HFF-Myc (cell line): ENCODE results near the gene GSG1L.

Experiments used
- DNase-seq: peaks from one replicate; pipeline ENCODE4 v3.0.0-alpha.2; 2011; ENCODE audit warnings: low read depth; ENCODE audit errors: extremely low read depth
- H3K4me3 ChIP-seq: replicated peaks from 2 replicates; pipeline ENCODE4 v1.5.1; 2011; ENCODE audit warnings: low read depth, mild to moderate bottlenecking, control low read depth, low read length
- CTCF ChIP-seq: IDR thresholded peaks from 2 replicates; pipeline ENCODE4 v1.5.1; 2012; ENCODE audit warnings: mild to moderate bottlenecking, low read depth, low read length, control low read depth; ENCODE audit errors: missing control alignments

GSG1L gene

GRCh38 chr16:27978876-27979275 is 84.6 kb downstream of the GSG1L start:
- no peak for DNase-seq
- no peak overlapping the region for H3K4me3 ChIP-seq
- TF ChIP-seq CTCF = no peak

GRCh38 chr16:27977966-27978365 is 85.5 kb downstream of the GSG1L start:
- no peak for TF ChIP-seq CTCF
- DNase-seq = no peak
- H3K4me3 ChIP-seq = no peak overlapping the region

- TF ChIP-seq CTCF = no peak
Measured at GRCh38 chr16:27976990-27977389, 86.5 kb downstream of the GSG1L start.

GRCh38 chr16:27974896-27975540 is 88.5 kb downstream of the GSG1L start:
- TF ChIP-seq CTCF = no peak
- no peak for DNase-seq
- no peak overlapping the region for H3K4me3 ChIP-seq

More at GRCh38 chr16:27976990-27977389, 86.5 kb downstream of the GSG1L start:
- no peak overlapping the region for H3K4me3 ChIP-seq
- no peak for DNase-seq

GRCh38 chr16:27973678-27974077 is 89.8 kb downstream of the GSG1L start:
- no peak for DNase-seq
- no peak for TF ChIP-seq CTCF
- no peak overlapping the region for H3K4me3 ChIP-seq

- no peak overlapping the region for H3K4me3 ChIP-seq
- peak; percentile 49 for TF ChIP-seq CTCF
- DNase-seq = peak; percentile 5
Measured at GRCh38 chr16:27972500-27972899, 91.0 kb downstream of the GSG1L start.

- no peak overlapping the region for H3K4me3 ChIP-seq
- DNase-seq = no peak
- TF ChIP-seq CTCF = no peak
Measured at GRCh38 chr16:27969574-27969973, 93.9 kb downstream of the GSG1L start.
